A673 (cell line): Measurements from ENCODE around the gene MAST4. TPM values are rescaled to one million over a fixed set of nuclear protein-coding genes. Genes with fewer than 3 reads are reported as not detected.

Source experiments
- BruUV-seq: library from RNA; stranded (reverse); fragments of 400-500 nt; replicated peaks from 2 replicates; lab custom pipeline; 2021; lab: Mats Ljungman, UMichigan
- CTCF ChIA-PET: fragments of 300-600 bp; sonication (Branson Sonifier 250); formaldehyde crosslinking; loops from one replicate; lab custom pipeline; 2022; ENCODE audit warnings: antibody characterized with exemption; lab: Charles Lee
- POLR2A ChIA-PET: fragments of 300-600 bp; sonication (Branson Sonifier 250); formaldehyde crosslinking; loops from one replicate; lab custom pipeline; 2022; ENCODE audit warnings: antibody characterized with exemption; ENCODE audit not compliant: low non-redundant PET; lab: Charles Lee
- DNase-seq: peaks from one replicate; pipeline ENCODE4 v3.0.0-alpha.2; 2015; ENCODE audit warnings: low spot score
- H3K27ac ChIP-seq: fragments of 200-600 bp; sonication (generic); 2 replicates; pipeline ENCODE4 v1.5.1; 2016; ENCODE audit warnings: mixed run types, low read depth, mild to moderate bottlenecking, mixed read lengths, antibody characterized with exemption, low read length; ENCODE audit not compliant: poor library complexity, severe bottlenecking
- H3K27me3 ChIP-seq: fragments of 200-600 bp; sonication (generic); replicated peaks from 2 replicates; pipeline ENCODE4 v1.6.1; 2017; ENCODE audit warnings: mixed run types, low read depth, mild to moderate bottlenecking, mixed read lengths, antibody characterized with exemption, low read length; ENCODE audit not compliant: insufficient read depth, poor library complexity
- H3K36me3 ChIP-seq: fragments of 200-600 bp; sonication (generic); 2 replicates; pipeline ENCODE4 v1.6.1; 2016; ENCODE audit warnings: mixed run types, mild to moderate bottlenecking, mixed read lengths, antibody characterized with exemption, low read length; ENCODE audit not compliant: insufficient read depth, poor library complexity, severe bottlenecking
- H3K4me1 ChIP-seq: fragments of 200-600 bp; sonication (generic); 2 replicates; pipeline ENCODE4 v1.6.1; 2017; ENCODE audit warnings: mixed run types, mild to moderate bottlenecking, mixed read lengths, antibody characterized with exemption, low read length; ENCODE audit not compliant: insufficient read depth, poor library complexity, severe bottlenecking
- H3K4me3 ChIP-seq: fragments of 200-600 bp; sonication (generic); 2 replicates; pipeline ENCODE4 v1.5.1; 2016; ENCODE audit warnings: low read depth, mixed run types, mild to moderate bottlenecking, mixed read lengths, low read length; ENCODE audit not compliant: poor library complexity, severe bottlenecking
- H3K9me3 ChIP-seq: fragments of 200-600 bp; sonication (generic); 2 replicates; pipeline ENCODE4 v1.6.1; 2016; ENCODE audit warnings: mixed run types, low read depth, mild to moderate bottlenecking, mixed read lengths, antibody characterized with exemption, low read length; ENCODE audit not compliant: poor library complexity, severe bottlenecking
- CTCF ChIP-seq: fragments of 300-800, 200-600 bp; sonication (generic); conservative IDR thresholded peaks from 2 replicates; pipeline ENCODE4 v1.5.1; 2017; ENCODE audit warnings: low read depth, mild to moderate bottlenecking, antibody characterized with exemption, low read length, moderate library complexity, mixed read lengths
- EZH2 ChIP-seq: fragments of 200-600 bp; sonication (generic); IDR thresholded peaks from 2 replicates; pipeline ENCODE4 v1.6.1; 2017; ENCODE audit warnings: borderline replicate concordance, low read depth, mild to moderate bottlenecking, mixed read lengths, antibody characterized with exemption, low read length; ENCODE audit not compliant: poor library complexity, severe bottlenecking
- intact Hi-C: fragments of 100-400 bp; cut with micrococcal nuclease; formaldehyde crosslinking; loops from one replicate; pipeline ENCODE4 v1.10.0; 2022; ENCODE audit not compliant: unreplicated experiment
- total RNA-seq: library from RNA; stranded (reverse); gene quantifications from 2 replicates; pipeline ENCODE4 v1.2.3, GENCODE V29; 2021

The MAST4 gene
- total RNA-seq, 1 experiment from 2014 or later: 4.5 TPM

DNA sequence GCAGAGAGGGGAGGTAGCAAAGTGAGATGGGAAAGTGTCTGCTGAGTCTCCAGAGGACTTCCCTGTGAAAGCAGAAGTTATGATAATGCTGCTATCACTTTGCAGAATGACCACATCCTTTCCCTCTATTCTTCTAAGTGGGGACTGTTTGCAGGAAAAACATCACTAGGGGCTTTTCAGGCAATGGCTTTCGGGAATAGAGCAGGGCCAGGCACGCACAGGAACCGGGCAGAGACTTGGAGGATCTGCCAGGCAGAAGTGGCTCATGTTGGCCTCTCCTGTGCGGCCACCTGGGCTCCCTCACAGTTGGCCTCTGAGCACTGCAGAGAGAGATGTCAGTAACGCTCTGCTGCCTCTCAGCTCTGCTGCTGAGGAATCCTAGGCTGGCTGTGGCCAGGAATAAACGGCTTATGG, 214.7 kb downstream of the MAST4 start:
- Histone ChIP-seq H3K27ac (no peak overlapping the region), H3K4me3 (no peak overlapping the region), H3K4me1 (no peaks in the 10 kb centered on the region), H3K36me3 (no peaks in the 10 kb centered on the region), H3K27me3 (peaks cover 2% of the 10 kb centered on the region), H3K9me3 (no peaks in the 10 kb centered on the region)
- intact Hi-C loops: no loop called here
- TF ChIP-seq CTCF (no peak), EZH2 (no peak)
- ChIA-PET POLR2A (no interaction called here), CTCF (no interaction called here)
- BruUV-seq: no TSS peak
- no peak for DNase-seq

DNA sequence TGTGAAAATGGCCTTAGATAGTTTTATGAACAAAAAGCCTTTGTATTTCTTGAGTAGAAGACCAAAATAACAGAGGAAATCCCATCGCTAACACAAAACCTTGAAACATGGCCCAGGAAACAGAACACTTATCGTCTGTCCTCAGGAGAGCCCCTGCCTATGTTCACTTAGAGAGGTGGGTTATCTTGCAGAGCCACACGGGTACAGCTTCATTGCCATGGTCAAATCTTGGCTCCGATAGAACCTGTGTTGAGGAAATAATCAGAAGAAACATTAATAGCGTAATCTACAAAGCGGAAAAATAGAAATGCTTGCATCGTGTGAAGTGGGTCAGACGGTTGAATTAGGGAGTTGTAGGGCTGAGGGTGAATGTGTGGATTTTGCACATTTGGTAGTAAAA, 216.1 kb downstream of the MAST4 start:
- H3K4me3 ChIP-seq: no peak overlapping the region
- DNase-seq: no peak
- CTCF ChIA-PET: no interaction called here
- TF ChIP-seq EZH2 (no peak), CTCF (no peak)
- POLR2A ChIA-PET: no interaction called here
- no peaks in the 10 kb centered on the region for H3K9me3 ChIP-seq
- H3K27me3 ChIP-seq: no peaks in the 10 kb centered on the region
- H3K4me1 ChIP-seq: no peaks in the 10 kb centered on the region
- intact Hi-C loops: no loop called here
- no peak overlapping the region for H3K27ac ChIP-seq
- H3K36me3 ChIP-seq: no peaks in the 10 kb centered on the region
- no TSS peak for BruUV-seq

- no peaks in the 10 kb centered on the region for H3K4me1 ChIP-seq
- no peaks in the 10 kb centered on the region for H3K27me3 ChIP-seq
- TF ChIP-seq CTCF (no peak), EZH2 (no peak)
- no peak for DNase-seq
- no peaks in the 10 kb centered on the region for H3K9me3 ChIP-seq
- intact Hi-C loops: no loop called here
- no peaks in the 10 kb centered on the region for H3K36me3 ChIP-seq
- POLR2A ChIA-PET: no interaction called here
- H3K4me3 ChIP-seq: no peak overlapping the region
- CTCF ChIA-PET: no interaction called here
- BruUV-seq: no TSS peak
- no peak overlapping the region for H3K27ac ChIP-seq
Measured at GRCh38 chr5:66813306-66813705, 217.1 kb downstream of the MAST4 start.
